GM12878 (cell line): ENCODE results near the gene GCC1. TPM values are rescaled to one million over a fixed set of nuclear protein-coding genes. Genes with fewer than 3 reads are reported as not detected.

ENCODE experiments used
- ATAC-seq: fragments of 200-7000 bp; cut with Tn5 transposase; 3 replicates; pipeline ENCODE4 v1.9.1; 2020; ENCODE audit warnings: mild to moderate bottlenecking, moderate library complexity
- BruUV-seq: library from RNA; stranded (reverse); fragments of 400-500 nt; replicated peaks from 2 replicates; lab custom pipeline; 2021; lab: Mats Ljungman, UMichigan
- CTCF ChIA-PET: fragments of 300-600 bp; sonication (Branson Sonifier 250); formaldehyde crosslinking; extraction: SDS; loops from one replicate; lab custom pipeline; 2021; ENCODE audit warnings: inconsistent platforms; lab: Yijun Ruan, JAX
- POLR2A ChIA-PET: fragments of 350-600 bp; formaldehyde crosslinking; extraction: SDS; loops from one replicate; lab custom pipeline; 2021; ENCODE audit warnings: inconsistent platforms; lab: Charles Lee
- RAD21 ChIA-PET: fragments of 300-600 bp; sonication (Branson Sonifier 250); formaldehyde crosslinking; loops from one replicate; lab custom pipeline; 2023; ENCODE audit warnings: antibody characterized with exemption; ENCODE audit not compliant: unreplicated experiment; lab: Charles Lee
- SMC1A ChIA-PET: fragments of 300-600 bp; sonication (Branson Sonifier 250); formaldehyde crosslinking; loops from one replicate; lab custom pipeline; 2023; ENCODE audit not compliant: unreplicated experiment, uncharacterized antibody; lab: Charles Lee
- DNase-seq: peaks from one replicate; pipeline ENCODE4 v3.0.0-alpha.2; 2011; ENCODE audit warnings: low read depth, low spot score
- FAIRE-seq: peaks from 3 replicates; lab custom pipeline; 2011; peaks lifted over from hg19 to GRCh38; lab: Jason Lieb, UNC
- H2AFZ ChIP-seq: 2 replicates; pipeline ENCODE4 v1.6.0; 2011; ENCODE audit warnings: low read depth, low read length, control low read depth; ENCODE audit not compliant: control insufficient read depth
- H3K27ac ChIP-seq: 2 replicates; pipeline ENCODE4 v1.5.1; 2011; ENCODE audit warnings: control low read depth; ENCODE audit not compliant: control insufficient read depth, insufficient read depth
- H3K27me3 ChIP-seq, 2 experiments: replicated peaks in 1 of 2; 2 replicates each; pipeline versions ENCODE4 v1.6.0 to v1.6.1; 2011; ENCODE audit warnings: low read length in 1 of 2; ENCODE audit not compliant: control insufficient read depth in 2 of 2, insufficient read depth in 2 of 2
- H3K36me3 ChIP-seq, 2 experiments: 2 replicates each; pipeline ENCODE4 v1.5.1; 2011; ENCODE audit warnings: low read length in 1 of 2; ENCODE audit not compliant: control insufficient read depth in 2 of 2, insufficient read depth in 2 of 2
- H3K4me1 ChIP-seq: 2 replicates; pipeline ENCODE4 v1.6.1; 2011; ENCODE audit warnings: mild to moderate bottlenecking, low read length, moderate library complexity, mixed read lengths; ENCODE audit not compliant: control insufficient read depth, insufficient read depth
- H3K4me2 ChIP-seq: 2 replicates; pipeline ENCODE4 v1.6.0; 2011; ENCODE audit warnings: control low read depth; ENCODE audit not compliant: control insufficient read depth, insufficient read depth
- H3K4me3 ChIP-seq: fragments of 200-600 bp; sonication (generic); 2 replicates; pipeline ENCODE4 v1.5.1; 2016
- H3K79me2 ChIP-seq: 2 replicates; pipeline ENCODE4 v1.6.0; 2011; ENCODE audit warnings: low read length; ENCODE audit not compliant: control insufficient read depth, insufficient read depth
- H3K9ac ChIP-seq: 2 replicates; pipeline ENCODE4 v1.8.0; 2011; ENCODE audit warnings: low read length, control low read depth, mixed read lengths; ENCODE audit not compliant: control insufficient read depth, insufficient read depth
- H3K9me3 ChIP-seq: replicated peaks from 3 replicates; pipeline ENCODE4 v1.5.1; 2011; ENCODE audit warnings: mild to moderate bottlenecking, low read length; ENCODE audit not compliant: control insufficient read depth, insufficient read depth
- H4K20me1 ChIP-seq: 2 replicates; pipeline ENCODE4 v1.6.0; 2011; ENCODE audit not compliant: control insufficient read depth, insufficient read depth
- ETV6 ChIP-seq, 2 experiments: fragments of 450-650 bp in 1 of 2; IDR thresholded peaks in 1 of 2; conservative IDR thresholded peaks in 1 of 2; 2 replicates each; pipeline ENCODE4 v1.6.1; 2014; ENCODE audit warnings: antibody characterized with exemption in 1 of 2, borderline replicate concordance in 1 of 2, low read depth in 1 of 2, mild to moderate bottlenecking in 1 of 2, moderate library complexity in 1 of 2
- MTA2 ChIP-seq: fragments of 450-650 bp; IDR thresholded peaks from 2 replicates; pipeline ENCODE4 v1.6.1; 2016; ENCODE audit warnings: low read depth, mild to moderate bottlenecking, moderate library complexity
- MXI1 ChIP-seq: fragments of 150-350 bp; IDR thresholded peaks from 2 replicates; pipeline ENCODE4 v1.6.1; 2011; ENCODE audit warnings: low read depth, mild to moderate bottlenecking, inconsistent platforms, low read length, improper control_type of control experiment
- NFXL1 ChIP-seq: fragments of 450-650 bp; IDR thresholded peaks from 2 replicates; pipeline ENCODE4 v1.6.1; 2017; ENCODE audit warnings: antibody characterized with exemption, mild to moderate bottlenecking, borderline replicate concordance
- SMC3 ChIP-seq: IDR thresholded peaks from 2 replicates; pipeline ENCODE4 v1.6.1; 2011; ENCODE audit warnings: low read length, improper control_type of control experiment, borderline replicate concordance
- SREBF1 ChIP-seq: IDR thresholded peaks from 2 replicates; pipeline ENCODE4 v1.6.1; 2012; ENCODE audit warnings: mild to moderate bottlenecking, low read length
- SRF ChIP-seq, 2 experiments: IDR thresholded peaks; 2 replicates each; pipeline ENCODE4 v1.6.1; 2011; ENCODE audit warnings: low read depth in 2 of 2, low read length in 2 of 2, mild to moderate bottlenecking in 1 of 2, moderate library complexity in 1 of 2
- in situ Hi-C: fragments of 300-500 bp; cut with MboI; formaldehyde crosslinking; loops from 9 replicates; pipeline ENCODE4 v1.14.3; 2018; ENCODE audit warnings: mixed read lengths
- intact Hi-C: fragments of 100-400 bp; cut with micrococcal nuclease; formaldehyde crosslinking; loops from one replicate; pipeline ENCODE4 v1.14.2; 2022; ENCODE audit not compliant: unreplicated experiment
- polyA plus RNA-seq, 11 experiments: library from polyadenylated mRNA; depleted of rRNA in 4 of 11; unstranded in 6 of 11; stranded (reverse) in 5 of 11; fragments of >200 nt; fragmentation: Nextera tagmentation in 4 of 11; fragmentation: Illumina TruSeq in 1 of 11; extraction: Ambion mirVana in 4 of 11; extraction: Trizol in 1 of 11; gene quantifications; 1 replicate in 1 of 11; 2 replicates in 10 of 11; pipeline versions ENCODE4 v1.2.1 to v1.2.3, GENCODE V29; 2011 to 2016; ENCODE audit warnings: inconsistent platforms in 2 of 11, missing spikeins in 2 of 11, low read depth in 1 of 11
- total RNA-seq, 4 experiments: library from RNA; depleted of rRNA in 3 of 4; stranded (reverse); fragments of >200 nt in 3 of 4; fragmentation: Illumina TruSeq in 1 of 4; extraction: Trizol in 1 of 4; gene quantifications; 2 replicates each; pipeline versions ENCODE4 v1.2.1 to v1.2.3, GENCODE V29; 2013 to 2021

Gene GCC1
- total and polyA plus RNA-seq, 10 of the 15 experiments (the other 5 are each of a cell fraction or from before 2014, with no cell fraction given) = 1.8 to 17.2 (median 9.0) TPM

DNA sequence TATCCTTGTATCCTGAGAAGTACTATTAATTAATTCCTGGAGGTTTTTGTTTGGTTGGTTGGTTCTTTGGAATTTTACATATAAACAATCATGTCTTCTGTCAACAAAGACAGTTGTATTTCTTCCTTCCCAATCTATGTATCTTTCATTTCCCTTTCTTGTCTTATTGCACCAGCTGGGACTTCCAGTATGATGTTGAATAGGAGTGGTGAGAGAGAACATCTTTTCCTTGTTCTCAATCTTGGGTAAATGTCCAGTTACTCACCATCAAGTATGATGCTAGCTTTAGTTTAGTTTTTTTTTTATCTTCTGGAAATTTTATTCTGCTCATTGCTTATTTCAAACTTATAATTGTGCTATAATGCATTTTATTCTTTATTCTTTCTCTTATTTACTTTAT is 39.9 kb upstream of the GCC1 start:
- Histone ChIP-seq H2AFZ (no peak overlapping the region), H4K20me1 (no peaks in the 10 kb centered on the region), H3K9ac (no peak overlapping the region), H3K4me3 (no peak overlapping the region), H3K79me2 (no peaks in the 10 kb centered on the region), H3K27ac (no peak overlapping the region), H3K4me2 (no peak overlapping the region), H3K9me3 (no peaks in the 10 kb centered on the region), H3K27me3 (no peaks in the 10 kb centered on the region; a peak in 1 of 4 replicates), H3K36me3 (no peaks in the 10 kb centered on the region), H3K4me1 (no peaks in the 10 kb centered on the region; the same call in 1 of the 2 replicates)
- no peak for TF ChIP-seq SMC3
- no peak for TF ChIP-seq SREBF1
- no peak for TF ChIP-seq MTA2
- TF ChIP-seq ETV6 (conservative IDR thresholded peaks at IDR 0.05 in 1 of 2, IDR thresholded peaks at IDR 0.05 in 1 of 2; ENCODE audit: borderline replicate concordance in 1 of 2, low read depth in 1 of 2) = no peak
- TF ChIP-seq MXI1 = no peak
- TF ChIP-seq NFXL1 = no peak
- TF ChIP-seq SRF (IDR thresholded peaks at IDR 0.05; ENCODE audit: low read depth in 2 of 2, low read length in 2 of 2) = no peak
- in situ Hi-C loops = no loop called here
- CTCF ChIA-PET = interaction anchor here (1.2 to 1.3 kb wide), 2 partner anchors 90 to 121 kb away, joined by 5 read pairs; no protein-coding TSS in a partner anchor
- SMC1A ChIA-PET = interaction anchor here (0.7 kb wide), 1 partner anchor 181 kb away, joined by 3 read pairs; no protein-coding TSS in a partner anchor
- no TSS peak for BruUV-seq
- no peak for ATAC-seq
- no peak for FAIRE-seq
- intact Hi-C loops = no loop called here
- POLR2A ChIA-PET = no interaction called here
- RAD21 ChIA-PET = no interaction called here
- DNase-seq = no peak
